Measurements from ENCODE around the gene VWA8. TPM values are rescaled to one million over a fixed set of nuclear protein-coding genes. Genes with fewer than 3 reads are reported as not detected.
"Not testable (repeated sequence)": the region's sequence is repeated elsewhere in the genome, so short reads cannot be mapped to it uniquely, and the experiment has no call there.

Gene VWA8
- total and polyA plus RNA-seq, 4 donors, result 9.8 to 35.7 (median 18.5) TPM

GRCh38 chr13:41571817-41572340 is 389.0 kb downstream of the VWA8 start:
- H3K4me3 ChIP-seq (ENCODE audit: low read depth, low read length); H3K27me3 ChIP-seq (ENCODE audit: control insufficient read depth, insufficient read depth, low read length); H3K27ac ChIP-seq (ENCODE audit: low read depth, low read length); DNase-seq (ENCODE audit: low read depth in 4 of 6, low spot score in 6 of 6); H3K4me1 ChIP-seq (ENCODE audit: control insufficient read depth, insufficient read depth, low read length); H3K9me3 ChIP-seq (ENCODE audit: control insufficient read depth, insufficient read depth, low read length): not testable (repeated sequence)
- 96% methylated on average over 24 of the region's 33 CpGs for WGBS (ENCODE audit: insufficient coverage)
- peaks cover 11% of the 10 kb centered on the region for H3K36me3 ChIP-seq (ENCODE audit: control insufficient read depth, insufficient read depth, low read length)

GRCh38 chr13:41568972-41569351 is 391.9 kb downstream of the VWA8 start:
- H3K9me3 ChIP-seq (ENCODE audit: control insufficient read depth, insufficient read depth, low read length), result no peaks in the 10 kb centered on the region
- H3K4me3 ChIP-seq (ENCODE audit: low read depth, low read length), result no peak overlapping the region
- no CpG with 5 or more reads among the region's 3 CpGs for WGBS (ENCODE audit: insufficient coverage)
- H3K27me3 ChIP-seq (ENCODE audit: control insufficient read depth, insufficient read depth, low read length), result no peaks in the 10 kb centered on the region
- peak overlapping the region; percentile 89 for H3K27ac ChIP-seq (ENCODE audit: low read depth, low read length)
- peaks cover 9% of the 10 kb centered on the region for H3K4me1 ChIP-seq (ENCODE audit: control insufficient read depth, insufficient read depth, low read length)
- H3K36me3 ChIP-seq (ENCODE audit: control insufficient read depth, insufficient read depth, low read length), result peaks cover 11% of the 10 kb centered on the region
- DNase-seq (ENCODE audit: low read depth in 4 of 6, low spot score in 6 of 6), result peak in 2 of 6 donors; percentile 75 to 89

- WGBS (ENCODE audit: insufficient coverage), result 50% methylated on average over 6 of the region's 9 CpGs
- H3K4me1 ChIP-seq (ENCODE audit: control insufficient read depth, insufficient read depth, low read length), result peaks cover 12% of the 10 kb centered on the region
- H3K27ac ChIP-seq (ENCODE audit: low read depth, low read length), result peak overlapping the region; percentile 89
- no peak overlapping the region for H3K4me3 ChIP-seq (ENCODE audit: low read depth, low read length)
- no peaks in the 10 kb centered on the region for H3K27me3 ChIP-seq (ENCODE audit: control insufficient read depth, insufficient read depth, low read length)
- DNase-seq (ENCODE audit: low read depth in 4 of 6, low spot score in 6 of 6), result peak in 2 of 6 donors; percentile 52 to 63
- peaks cover 7% of the 10 kb centered on the region for H3K36me3 ChIP-seq (ENCODE audit: control insufficient read depth, insufficient read depth, low read length)
- H3K9me3 ChIP-seq (ENCODE audit: control insufficient read depth, insufficient read depth, low read length), result no peaks in the 10 kb centered on the region
These were observed 392.6 kb downstream of the VWA8 start for GRCh38 chr13:41568143-41568971.

- no CpG with 5 or more reads among the region's 2 CpGs for WGBS (ENCODE audit: insufficient coverage)
- H3K9me3 ChIP-seq (ENCODE audit: control insufficient read depth, insufficient read depth, low read length), result no peaks in the 10 kb centered on the region
- no peaks in the 10 kb centered on the region for H3K27me3 ChIP-seq (ENCODE audit: control insufficient read depth, insufficient read depth, low read length)
- no peak overlapping the region for H3K4me3 ChIP-seq (ENCODE audit: low read depth, low read length)
- H3K4me1 ChIP-seq (ENCODE audit: control insufficient read depth, insufficient read depth, low read length), result peaks cover 18% of the 10 kb centered on the region
- no peak for DNase-seq (ENCODE audit: low read depth in 4 of 6, low spot score in 6 of 6)
- H3K36me3 ChIP-seq (ENCODE audit: control insufficient read depth, insufficient read depth, low read length), result peaks cover 7% of the 10 kb centered on the region
- H3K27ac ChIP-seq (ENCODE audit: low read depth, low read length), result peak overlapping the region; percentile 89
These were observed 393.5 kb downstream of the VWA8 start for GRCh38 chr13:41567363-41567762.

- WGBS (ENCODE audit: insufficient coverage), result 95% methylated on average over 2 of the region's 6 CpGs
- H3K27ac ChIP-seq (ENCODE audit: low read depth, low read length), result peak overlapping the region; percentile 84
- H3K9me3 ChIP-seq (ENCODE audit: control insufficient read depth, insufficient read depth, low read length), result no peaks in the 10 kb centered on the region
- no peaks in the 10 kb centered on the region for H3K36me3 ChIP-seq (ENCODE audit: control insufficient read depth, insufficient read depth, low read length)
- H3K4me3 ChIP-seq (ENCODE audit: low read depth, low read length), result no peak overlapping the region
- no peaks in the 10 kb centered on the region for H3K27me3 ChIP-seq (ENCODE audit: control insufficient read depth, insufficient read depth, low read length)
- peaks cover 31% of the 10 kb centered on the region for H3K4me1 ChIP-seq (ENCODE audit: control insufficient read depth, insufficient read depth, low read length)
- no peak for DNase-seq (ENCODE audit: low read depth in 4 of 6, low spot score in 6 of 6)
These were observed 395.1 kb downstream of the VWA8 start for GRCh38 chr13:41565846-41566245.

- peak in 2 of 6 donors; percentile 73 to 76 for DNase-seq (ENCODE audit: low read depth in 4 of 6, low spot score in 6 of 6)
- no peaks in the 10 kb centered on the region for H3K36me3 ChIP-seq (ENCODE audit: control insufficient read depth, insufficient read depth, low read length)
- H3K27me3 ChIP-seq (ENCODE audit: control insufficient read depth, insufficient read depth, low read length), result no peaks in the 10 kb centered on the region
- no peaks in the 10 kb centered on the region for H3K9me3 ChIP-seq (ENCODE audit: control insufficient read depth, insufficient read depth, low read length)
- peaks cover 34% of the 10 kb centered on the region for H3K4me1 ChIP-seq (ENCODE audit: control insufficient read depth, insufficient read depth, low read length)
- peak overlapping the region; percentile 84 for H3K27ac ChIP-seq (ENCODE audit: low read depth, low read length)
- H3K4me3 ChIP-seq (ENCODE audit: low read depth, low read length), result no peak overlapping the region
- WGBS (ENCODE audit: insufficient coverage), result 20% methylated on average over 1 of the region's 3 CpGs
These were observed 395.7 kb downstream of the VWA8 start for GRCh38 chr13:41565216-41565615.

GRCh38 chr13:41563984-41564365 is 396.9 kb downstream of the VWA8 start:
- H3K4me1 ChIP-seq (ENCODE audit: control insufficient read depth, insufficient read depth, low read length), result peaks cover 34% of the 10 kb centered on the region
- no peak overlapping the region for H3K4me3 ChIP-seq (ENCODE audit: low read depth, low read length)
- no peaks in the 10 kb centered on the region for H3K27me3 ChIP-seq (ENCODE audit: control insufficient read depth, insufficient read depth, low read length)
- no peaks in the 10 kb centered on the region for H3K36me3 ChIP-seq (ENCODE audit: control insufficient read depth, insufficient read depth, low read length)
- DNase-seq (ENCODE audit: low read depth in 4 of 6, low spot score in 6 of 6), result no peak
- peak overlapping the region; percentile 84 for H3K27ac ChIP-seq (ENCODE audit: low read depth, low read length)
- no peaks in the 10 kb centered on the region for H3K9me3 ChIP-seq (ENCODE audit: control insufficient read depth, insufficient read depth, low read length)
- no CpG with 5 or more reads among the region's 2 CpGs for whole genome bisulfite sequencing (ENCODE audit: insufficient coverage)

- no peaks in the 10 kb centered on the region for H3K36me3 ChIP-seq (ENCODE audit: control insufficient read depth, insufficient read depth, low read length)
- no peaks in the 10 kb centered on the region for H3K27me3 ChIP-seq (ENCODE audit: control insufficient read depth, insufficient read depth, low read length)
- no peak overlapping the region for H3K4me3 ChIP-seq (ENCODE audit: low read depth, low read length)
- WGBS (ENCODE audit: insufficient coverage), result no CpG with 5 or more reads among the region's 7 CpGs
- H3K4me1 ChIP-seq (ENCODE audit: control insufficient read depth, insufficient read depth, low read length), result peaks cover 34% of the 10 kb centered on the region
- peak overlapping the region; percentile 84 for H3K27ac ChIP-seq (ENCODE audit: low read depth, low read length)
- DNase-seq (ENCODE audit: low read depth in 4 of 6, low spot score in 6 of 6), result peak in 1 of 6 donors; percentile 51
- no peaks in the 10 kb centered on the region for H3K9me3 ChIP-seq (ENCODE audit: control insufficient read depth, insufficient read depth, low read length)
These were observed 397.4 kb downstream of the VWA8 start for GRCh38 chr13:41563341-41563983.

GRCh38 chr13:41562541-41563178 is 398.2 kb downstream of the VWA8 start:
- WGBS (ENCODE audit: insufficient coverage), result 60% methylated on average over 3 of the region's 6 CpGs
- H3K4me3 ChIP-seq (ENCODE audit: low read depth, low read length), result no peak overlapping the region
- peak overlapping the region; percentile 84 for H3K27ac ChIP-seq (ENCODE audit: low read depth, low read length)
- H3K4me1 ChIP-seq (ENCODE audit: control insufficient read depth, insufficient read depth, low read length), result peaks cover 34% of the 10 kb centered on the region
- H3K9me3 ChIP-seq (ENCODE audit: control insufficient read depth, insufficient read depth, low read length), result no peaks in the 10 kb centered on the region
- peak in 1 of 6 donors; percentile 42 for DNase-seq (ENCODE audit: low read depth in 4 of 6, low spot score in 6 of 6)
- no peaks in the 10 kb centered on the region for H3K27me3 ChIP-seq (ENCODE audit: control insufficient read depth, insufficient read depth, low read length)
- H3K36me3 ChIP-seq (ENCODE audit: control insufficient read depth, insufficient read depth, low read length), result no peaks in the 10 kb centered on the region

Data from spinal cord (tissue), 10 donors.